Dermis microvascular lymphatic vessel endothelial cell (primary cell): ENCODE measurements around the gene NRG2. TPM values are rescaled to one million over a fixed set of nuclear protein-coding genes. Genes with fewer than 3 reads are reported as not detected.

Experiments used
- total RNA-seq: library from RNA; depleted of rRNA; stranded (reverse); fragments of >200 nt; gene quantifications from 2 replicates; pipeline ENCODE4 v1.2.1, GENCODE V29; 2014

Gene NRG2
- total RNA-seq, 1 donor from 2014 or later, result 0.77 TPM

Other genes starting within 250 kb of the NRG2 start
- under 0.01 TPM in 1 of 2 replicates, not detected in the other for gene PSD2, start 247.5 kb downstream of the NRG2 start, total RNA-seq
- 4.5 and 7.0 TPM in 2 replicates for gene PURA, start 70.8 kb upstream of the NRG2 start, total RNA-seq
- gene IGIP, start 82.6 kb upstream of the NRG2 start, total RNA-seq, result 2.6 and 4.0 TPM in 2 replicates
- 11.3 and 16.3 TPM in 2 replicates for gene CYSTM1, start 131.9 kb upstream of the NRG2 start, total RNA-seq